GM12874 (cell line): ENCODE results near the gene IL7R.

Experiments used
- TF ChIP-seq, protein P1 (sequence below): IDR thresholded peaks from 2 replicates; pipeline ENCODE4 v1.5.1; 2011; ENCODE audit warnings: low read depth, mild to moderate bottlenecking, control low read depth, low read length, moderate library complexity; ENCODE audit not compliant: insufficient read depth

The IL7R gene

DNA sequence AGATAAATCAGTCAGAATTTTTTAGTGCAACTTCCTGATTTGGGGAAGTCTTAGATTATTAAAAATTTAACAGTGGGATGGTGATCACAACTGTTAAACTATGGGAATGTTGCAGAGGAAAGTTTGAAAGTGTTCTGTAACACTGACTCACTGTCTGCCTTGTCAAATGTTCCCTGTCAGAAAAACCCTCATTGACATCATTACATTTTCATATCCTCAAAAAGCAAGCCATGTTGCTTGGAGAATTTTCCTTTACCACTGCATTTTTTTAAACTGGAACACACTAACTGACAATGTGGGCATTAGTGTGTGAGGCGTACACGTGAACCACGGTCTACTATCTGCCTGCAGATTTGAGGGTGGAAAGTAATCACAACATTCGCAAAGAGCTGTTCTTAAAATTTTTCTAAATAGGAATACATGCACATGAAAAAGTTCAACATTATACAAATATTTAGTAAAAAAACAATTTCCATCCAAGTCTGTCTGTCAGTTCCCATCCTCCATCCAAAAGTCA lies 28.6 kb upstream of the IL7R start:
- TF ChIP-seq, protein P1, sequence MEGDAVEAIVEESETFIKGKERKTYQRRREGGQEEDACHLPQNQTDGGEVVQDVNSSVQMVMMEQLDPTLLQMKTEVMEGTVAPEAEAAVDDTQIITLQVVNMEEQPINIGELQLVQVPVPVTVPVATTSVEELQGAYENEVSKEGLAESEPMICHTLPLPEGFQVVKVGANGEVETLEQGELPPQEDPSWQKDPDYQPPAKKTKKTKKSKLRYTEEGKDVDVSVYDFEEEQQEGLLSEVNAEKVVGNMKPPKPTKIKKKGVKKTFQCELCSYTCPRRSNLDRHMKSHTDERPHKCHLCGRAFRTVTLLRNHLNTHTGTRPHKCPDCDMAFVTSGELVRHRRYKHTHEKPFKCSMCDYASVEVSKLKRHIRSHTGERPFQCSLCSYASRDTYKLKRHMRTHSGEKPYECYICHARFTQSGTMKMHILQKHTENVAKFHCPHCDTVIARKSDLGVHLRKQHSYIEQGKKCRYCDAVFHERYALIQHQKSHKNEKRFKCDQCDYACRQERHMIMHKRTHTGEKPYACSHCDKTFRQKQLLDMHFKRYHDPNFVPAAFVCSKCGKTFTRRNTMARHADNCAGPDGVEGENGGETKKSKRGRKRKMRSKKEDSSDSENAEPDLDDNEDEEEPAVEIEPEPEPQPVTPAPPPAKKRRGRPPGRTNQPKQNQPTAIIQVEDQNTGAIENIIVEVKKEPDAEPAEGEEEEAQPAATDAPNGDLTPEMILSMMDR, result no peak

DNA sequence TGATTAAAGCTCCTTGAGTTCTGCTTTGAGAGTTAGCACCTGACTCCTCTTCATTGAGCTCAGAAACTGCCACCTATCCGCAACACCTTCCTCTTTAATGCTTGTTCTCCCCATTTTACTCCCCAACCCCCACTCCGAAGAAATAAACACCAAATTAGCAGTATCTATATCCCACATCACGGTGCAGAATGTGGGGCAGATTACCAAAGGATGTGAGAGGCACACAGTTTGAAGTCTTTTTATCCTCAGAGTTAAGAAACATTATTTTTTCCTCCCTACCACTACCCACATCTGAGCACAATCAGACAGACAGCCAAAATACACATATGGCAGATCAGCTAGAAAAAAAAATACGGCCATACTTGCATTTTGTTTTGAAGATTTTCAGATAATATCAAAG lies 26.1 kb upstream of the IL7R start:
- TF ChIP-seq, protein P1, result no peak

DNA sequence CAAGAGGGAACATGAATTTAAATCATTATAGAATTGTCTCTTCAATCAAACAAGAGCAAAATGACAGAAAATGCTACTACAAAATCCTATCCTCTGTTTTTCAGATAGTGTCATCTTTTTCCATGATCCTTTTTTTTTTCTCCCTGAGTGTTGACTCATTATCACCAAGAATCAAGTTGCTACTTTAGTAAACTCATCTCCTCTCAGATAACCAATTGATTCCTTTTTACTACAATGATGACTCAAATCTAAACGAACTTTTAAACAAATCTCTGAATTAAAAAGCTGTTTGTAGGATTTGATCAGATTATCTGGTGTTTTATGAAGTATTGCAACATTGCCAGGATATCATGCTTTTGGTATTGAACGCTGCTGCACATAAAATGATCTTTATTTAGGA lies 23.9 kb upstream of the IL7R start:
- TF ChIP-seq, protein P1, result no peak

DNA sequence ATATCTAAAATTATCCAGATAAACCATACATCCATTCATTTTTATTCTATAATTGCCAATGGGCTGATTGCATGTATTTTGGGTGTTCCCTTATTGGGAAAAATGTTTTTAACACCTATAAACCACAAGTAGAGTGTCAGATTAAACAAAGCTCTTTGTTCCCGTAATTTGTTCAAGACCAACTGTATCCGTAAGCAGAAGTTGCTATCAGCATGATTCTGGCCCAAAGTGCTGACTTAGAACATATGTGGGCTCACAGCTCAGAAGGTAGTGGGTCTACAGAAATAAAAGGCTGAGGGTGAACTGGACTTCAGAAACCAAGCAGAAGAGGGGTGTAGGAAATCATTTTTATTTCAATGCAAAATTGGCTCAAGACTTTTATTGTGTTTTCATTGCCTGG lies 23.5 kb upstream of the IL7R start:
- TF ChIP-seq, protein P1, result no peak

DNA sequence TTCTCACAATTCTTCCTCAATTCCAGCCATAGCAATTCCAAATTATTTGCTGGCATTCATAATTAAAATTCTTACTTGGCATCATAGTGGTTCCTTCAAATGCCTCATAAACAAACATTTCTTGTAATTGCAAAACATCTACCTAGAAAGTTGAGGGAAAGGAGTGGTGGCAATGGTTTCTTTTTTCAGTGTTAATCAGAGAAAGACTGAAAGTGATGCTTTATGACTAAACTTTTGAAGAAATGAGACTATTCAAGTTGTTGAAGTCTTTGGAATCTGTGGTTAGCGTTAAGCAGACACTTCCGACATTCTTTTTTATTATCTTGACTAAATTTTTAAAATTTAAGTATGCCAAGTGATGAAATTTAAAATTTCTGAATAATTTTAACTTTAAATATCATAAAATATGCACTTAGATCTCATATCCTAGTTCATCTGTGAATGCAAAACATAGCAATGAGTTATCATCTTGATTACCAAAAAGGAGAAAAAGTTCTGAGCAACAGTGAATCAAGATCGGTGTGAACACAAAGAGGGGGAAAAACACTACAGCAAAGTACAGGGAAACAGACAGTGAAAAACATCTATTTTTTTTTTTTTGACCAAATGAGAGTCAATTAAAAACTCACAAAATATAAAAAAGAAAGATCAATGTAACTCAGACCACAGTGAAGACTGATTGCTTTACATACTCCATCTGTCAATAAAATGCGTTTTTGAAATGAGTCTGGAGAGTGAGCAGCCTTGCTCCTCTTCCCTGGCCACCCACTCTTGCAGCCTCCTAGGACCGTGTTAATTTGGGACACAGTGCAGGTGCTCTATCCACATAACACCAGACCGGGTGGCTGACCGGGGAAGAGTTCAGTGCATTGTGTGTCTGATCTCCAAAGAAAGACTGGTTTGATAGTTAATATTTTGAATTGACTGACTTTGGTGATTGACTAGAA lies 20.6 kb upstream of the IL7R start:
- TF ChIP-seq, protein P1, result no peak

DNA sequence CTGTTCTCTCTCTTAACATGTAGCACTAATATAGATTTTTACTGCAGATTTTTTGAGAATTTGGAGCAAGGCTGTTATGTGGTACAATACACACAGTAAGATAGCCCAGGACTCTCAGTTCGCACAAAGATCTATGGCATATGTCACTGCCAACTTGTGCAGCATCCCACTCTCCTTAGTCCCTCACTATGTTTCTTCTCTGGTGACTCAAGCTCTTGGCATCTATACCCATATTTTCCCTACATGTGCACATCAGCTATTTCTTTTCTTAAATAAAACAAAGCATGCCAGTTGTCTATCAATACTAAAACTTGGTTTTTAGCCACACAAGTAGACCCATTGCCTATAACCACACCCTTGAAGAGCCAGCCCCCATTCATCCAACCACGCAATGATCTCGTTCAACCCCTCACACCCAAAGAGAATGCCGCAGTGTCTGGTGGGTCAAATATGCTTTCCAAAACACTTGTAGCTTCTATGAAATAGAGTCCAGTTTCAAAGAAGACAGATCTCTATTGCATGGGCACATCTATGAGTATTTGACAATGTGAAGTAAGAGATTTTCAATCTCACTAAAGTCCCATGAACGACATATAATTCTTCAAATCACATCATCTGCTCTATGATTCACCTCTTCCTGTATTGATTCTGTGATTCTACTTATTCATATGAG lies 18.2 kb upstream of the IL7R start:
- TF ChIP-seq, protein P1, result no peak

DNA sequence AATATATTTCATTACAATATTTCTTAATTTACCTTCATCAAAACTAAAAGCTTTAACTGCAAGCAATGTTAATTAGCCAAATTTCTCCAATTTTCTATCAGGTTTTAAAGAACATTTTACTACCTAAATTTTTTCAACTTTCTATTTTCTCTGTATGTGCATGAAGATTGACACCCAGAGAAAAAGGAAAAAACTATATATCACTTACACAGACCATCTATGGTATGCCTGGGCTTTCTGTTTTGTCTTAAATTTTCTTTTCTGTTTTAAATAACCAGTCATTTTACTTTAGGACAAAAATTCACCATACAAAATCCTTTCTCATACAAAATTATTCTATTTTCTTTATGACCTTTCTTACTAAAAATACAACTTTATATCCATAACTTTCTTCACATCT lies 13.8 kb upstream of the IL7R start:
- TF ChIP-seq, protein P1, result no peak
